ENCODE measurements around the gene OPN1LW.
"Not testable (repeated sequence)": the region's sequence is repeated elsewhere in the genome, so short reads cannot be mapped to it uniquely, and the experiment has no call there.

OPN1LW gene

GRCh38 chrX:154144010-154144409 lies at the start of gene OPN1LW:
TSS of gene OPN1LW (plus strand) at chrX:154144243. CDS start at chrX:154144284, 41 bp downstream.
- DNase-seq: not testable (repeated sequence)

GRCh38 chrX:154094833-154095232 lies 49.2 kb upstream of the OPN1LW start:
- DNase-seq: no peak

- DNase-seq: no peak
Measured at GRCh38 chrX:154096140-154097002, 47.7 kb upstream of the OPN1LW start.

GRCh38 chrX:154097003-154097588 lies 46.9 kb upstream of the OPN1LW start:
- peak; percentile 54 to 62 for DNase-seq

GRCh38 chrX:154097589-154098541 lies 46.2 kb upstream of the OPN1LW start, which contains the start of gene MECP2:
TSS of gene MECP2 (minus strand) at chrX:154097717.
- DNase-seq: peak; percentile 68 to 76

- no peak for DNase-seq
Measured at GRCh38 chrX:154098551-154098950, 45.5 kb upstream of the OPN1LW start.

GRCh38 chrX:154113729-154114128 lies 30.3 kb upstream of the OPN1LW start:
- DNase-seq: no peak

GRCh38 chrX:154114652-154115051 lies 29.4 kb upstream of the OPN1LW start:
- DNase-seq: no peak

GRCh38 chrX:154115071-154115470 lies 29.0 kb upstream of the OPN1LW start:
- no peak for DNase-seq

- no peak for DNase-seq
Measured at GRCh38 chrX:154115750-154116149, 28.3 kb upstream of the OPN1LW start.

- no peak for DNase-seq
Measured at GRCh38 chrX:154116426-154117211, 27.4 kb upstream of the OPN1LW start.

- no peak for DNase-seq
Measured at GRCh38 chrX:154117566-154117965, 26.5 kb upstream of the OPN1LW start.

- DNase-seq: no peak
Measured at GRCh38 chrX:154120567-154120966, 23.5 kb upstream of the OPN1LW start.

- no peak for DNase-seq
Measured at GRCh38 chrX:154121207-154121606, 22.8 kb upstream of the OPN1LW start.

- no peak for DNase-seq
Measured at GRCh38 chrX:154121961-154122360, 22.1 kb upstream of the OPN1LW start.

GRCh38 chrX:154123241-154124219 lies 20.5 kb upstream of the OPN1LW start:
- no peak for DNase-seq

- no peak for DNase-seq
Measured at GRCh38 chrX:154125391-154126040, 18.5 kb upstream of the OPN1LW start.

- DNase-seq: no peak
Measured at GRCh38 chrX:154126101-154126500, 17.9 kb upstream of the OPN1LW start.

GRCh38 chrX:154131955-154132354 lies 12.1 kb upstream of the OPN1LW start:
- DNase-seq: no peak

GRCh38 chrX:154132366-154132765 lies 11.7 kb upstream of the OPN1LW start:
- no peak for DNase-seq

Data from activated CD4-positive, alpha-beta T cell treated with anti-CD3 and anti-CD28 coated beads, Interleukin-2, amount 50 U/mL, for 4 hours (primary cell).